Peyer's patch (tissue), 4 donors: Measurements from ENCODE around the gene C1orf87. TPM values are rescaled to one million over a fixed set of nuclear protein-coding genes. Genes with fewer than 3 reads are reported as not detected.

Source experiments
- DNase-seq, 3 donors: peaks; one replicate each; pipeline ENCODE4 v3.0.0-alpha.2; 2017 to 2019
- H3K27ac ChIP-seq, 4 donors: fragments of 200-600 bp; sonication (generic); one replicate each; pipeline ENCODE4 v1.5.1; 2016 to 2019
- H3K27me3 ChIP-seq, 2 donors: fragments of 200-600 bp; sonication (generic); one replicate each; pipeline ENCODE4 v1.5.1; 2019
- H3K36me3 ChIP-seq, 3 donors: fragments of 200-600 bp; sonication (generic); one replicate each; pipeline ENCODE4 v1.5.1; 2016 to 2019
- H3K4me1 ChIP-seq, 4 donors: fragments of 200-600 bp; sonication (generic); one replicate each; pipeline ENCODE4 v1.5.1; 2016 to 2019
- H3K4me3 ChIP-seq, 4 donors: fragments of 200-600 bp; sonication (generic); 1 replicate in 3 of 4; 2 replicates in 1 of 4; pipeline ENCODE4 v1.5.1; 2016 to 2019; ENCODE audit warnings: mild to moderate bottlenecking in 1 of 4
- H3K9me3 ChIP-seq, 4 donors: fragments of 200-600 bp; sonication (generic); one replicate each; pipeline ENCODE4 v1.5.1; 2016 to 2019; ENCODE audit warnings: mild to moderate bottlenecking in 1 of 4
- POLR2A ChIP-seq, 2 donors: fragments of 450-650 bp; IDR thresholded peaks; one replicate each; pipeline ENCODE4 v1.5.1; 2017; ENCODE audit warnings: antibody characterized with exemption in 2 of 2, mild to moderate bottlenecking in 2 of 2, moderate library complexity in 2 of 2
- total RNA-seq, 4 donors: library from RNA; depleted of rRNA; stranded (reverse); fragments of >200 nt; gene quantifications; one replicate each; pipeline ENCODE4 v1.1.0, GENCODE V29; 2016
- TF ChIP-seq, protein P1 (sequence below), 6 experiments: fragments of 450-650 bp in 4 of 6; fragments of 200-600 bp in 2 of 6; sonication (generic) in 1 of 6; IDR thresholded peaks; one replicate each; pipeline ENCODE4 v1.5.1; 2017 to 2019; ENCODE audit warnings: antibody characterized with exemption in 6 of 6, mild to moderate bottlenecking in 3 of 6, moderate library complexity in 1 of 6

C1orf87 gene
- total RNA-seq, 4 donors from 2014 or later: not detected

DNA sequence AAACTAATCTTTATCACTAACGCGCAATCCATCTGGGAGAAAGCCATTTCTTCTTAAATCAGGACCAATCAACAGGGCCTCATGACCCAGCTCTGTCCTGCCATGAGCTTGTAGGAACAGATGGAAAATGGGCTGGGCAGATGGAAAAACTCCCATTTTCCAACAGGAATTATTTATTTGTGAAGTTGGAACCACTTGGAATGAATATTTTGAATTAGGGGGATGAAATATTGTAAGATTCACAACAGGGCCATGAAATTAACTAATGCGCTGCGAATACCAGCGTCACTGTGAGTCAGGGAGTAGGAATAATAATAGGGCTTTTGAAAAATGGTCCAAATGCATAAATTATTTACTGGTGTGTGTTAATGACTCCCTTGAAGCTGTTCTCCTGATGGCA is 93.9 kb downstream of the C1orf87 start:
- H3K27me3 ChIP-seq: no peaks in the 10 kb centered on the region
- DNase-seq: no peak
- no peaks in the 10 kb centered on the region for H3K9me3 ChIP-seq
- no peak for TF ChIP-seq POLR2A (IDR thresholded peaks at IDR 0.05)
- TF ChIP-seq, protein P1, sequence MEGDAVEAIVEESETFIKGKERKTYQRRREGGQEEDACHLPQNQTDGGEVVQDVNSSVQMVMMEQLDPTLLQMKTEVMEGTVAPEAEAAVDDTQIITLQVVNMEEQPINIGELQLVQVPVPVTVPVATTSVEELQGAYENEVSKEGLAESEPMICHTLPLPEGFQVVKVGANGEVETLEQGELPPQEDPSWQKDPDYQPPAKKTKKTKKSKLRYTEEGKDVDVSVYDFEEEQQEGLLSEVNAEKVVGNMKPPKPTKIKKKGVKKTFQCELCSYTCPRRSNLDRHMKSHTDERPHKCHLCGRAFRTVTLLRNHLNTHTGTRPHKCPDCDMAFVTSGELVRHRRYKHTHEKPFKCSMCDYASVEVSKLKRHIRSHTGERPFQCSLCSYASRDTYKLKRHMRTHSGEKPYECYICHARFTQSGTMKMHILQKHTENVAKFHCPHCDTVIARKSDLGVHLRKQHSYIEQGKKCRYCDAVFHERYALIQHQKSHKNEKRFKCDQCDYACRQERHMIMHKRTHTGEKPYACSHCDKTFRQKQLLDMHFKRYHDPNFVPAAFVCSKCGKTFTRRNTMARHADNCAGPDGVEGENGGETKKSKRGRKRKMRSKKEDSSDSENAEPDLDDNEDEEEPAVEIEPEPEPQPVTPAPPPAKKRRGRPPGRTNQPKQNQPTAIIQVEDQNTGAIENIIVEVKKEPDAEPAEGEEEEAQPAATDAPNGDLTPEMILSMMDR (IDR thresholded peaks at IDR 0.05): no peak
- peak overlapping the region in 1 of 4 donors; percentile 12 for H3K27ac ChIP-seq
- no peaks in the 10 kb centered on the region for H3K4me1 ChIP-seq
- no peak overlapping the region for H3K4me3 ChIP-seq
- no peaks in the 10 kb centered on the region for H3K36me3 ChIP-seq

DNA sequence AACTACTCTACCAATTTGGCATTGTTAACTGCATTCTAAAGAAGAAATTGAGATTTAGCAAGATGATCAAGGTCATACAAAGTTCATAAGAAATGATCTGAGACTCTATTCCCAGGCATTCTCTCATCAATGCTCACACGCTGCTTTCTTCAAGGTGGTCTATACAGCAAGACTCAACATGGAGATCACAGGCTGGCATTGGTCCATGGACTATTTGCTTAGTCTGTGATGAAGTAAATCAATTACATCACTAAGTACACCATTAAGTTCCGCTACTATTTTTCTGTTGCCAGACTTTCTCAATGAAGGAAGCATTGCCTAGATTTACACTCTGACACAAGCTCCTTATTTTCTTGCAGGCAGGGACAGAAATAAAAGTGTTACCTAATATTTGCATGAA is 95.1 kb downstream of the C1orf87 start:
- Histone ChIP-seq H3K27me3 (no peaks in the 10 kb centered on the region), H3K27ac (peak overlapping the region in 1 of 4 donors; percentile 26), H3K4me3 (no peak overlapping the region), H3K36me3 (no peaks in the 10 kb centered on the region), H3K4me1 (no peaks in the 10 kb centered on the region), H3K9me3 (no peaks in the 10 kb centered on the region)
- TF ChIP-seq, protein P1 (IDR thresholded peaks at IDR 0.05): no peak
- no peak for TF ChIP-seq POLR2A (IDR thresholded peaks at IDR 0.05)
- DNase-seq: no peak

DNA sequence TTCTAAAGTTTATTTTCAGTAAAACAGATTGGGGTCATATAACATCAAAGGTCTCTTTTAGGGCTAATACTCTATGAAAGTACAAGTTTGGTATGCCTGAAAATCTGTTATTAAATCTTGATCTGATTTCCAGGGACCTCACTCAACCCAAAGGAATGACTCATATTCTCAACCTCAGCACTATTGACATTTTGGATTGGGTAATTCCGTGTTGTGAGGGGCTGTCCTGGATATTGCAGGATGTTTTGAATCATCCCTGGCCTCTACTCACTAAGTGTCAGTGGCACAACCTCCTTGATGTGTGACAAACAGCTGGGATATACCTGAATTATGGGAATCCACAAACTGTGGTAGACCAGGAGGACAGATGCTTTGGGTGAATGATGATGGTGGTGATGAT is 95.5 kb downstream of the C1orf87 start:
- Histone ChIP-seq H3K4me3 (no peak overlapping the region), H3K9me3 (no peaks in the 10 kb centered on the region), H3K4me1 (no peaks in the 10 kb centered on the region), H3K27me3 (no peaks in the 10 kb centered on the region), H3K27ac (peak overlapping the region in 1 of 4 donors; percentile 26), H3K36me3 (no peaks in the 10 kb centered on the region)
- TF ChIP-seq, protein P1 (IDR thresholded peaks at IDR 0.05): no peak
- TF ChIP-seq POLR2A (IDR thresholded peaks at IDR 0.05): no peak
- no peak for DNase-seq

DNA sequence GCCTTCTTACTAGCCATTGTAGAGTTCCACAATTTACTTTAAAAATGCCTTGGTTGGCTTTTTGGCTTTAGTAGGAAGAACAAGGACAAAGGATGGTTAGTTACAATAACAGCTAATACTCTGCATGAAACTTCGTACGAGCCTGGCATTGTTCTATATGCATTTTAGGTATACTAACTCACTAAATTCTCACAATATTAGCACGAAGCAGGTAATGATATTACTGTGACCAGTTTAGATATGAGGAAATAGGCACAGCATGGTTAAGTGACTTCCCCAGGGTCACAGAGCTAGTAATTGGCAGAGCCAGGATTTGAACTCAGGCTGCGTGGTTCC is 96.5 kb downstream of the C1orf87 start:
- Histone ChIP-seq H3K9me3 (no peaks in the 10 kb centered on the region), H3K27ac (no peak overlapping the region), H3K27me3 (no peaks in the 10 kb centered on the region), H3K36me3 (no peaks in the 10 kb centered on the region), H3K4me1 (no peaks in the 10 kb centered on the region), H3K4me3 (no peak overlapping the region)
- DNase-seq: no peak
- TF ChIP-seq, protein P1 (IDR thresholded peaks at IDR 0.05): no peak
- no peak for TF ChIP-seq POLR2A (IDR thresholded peaks at IDR 0.05)

DNA sequence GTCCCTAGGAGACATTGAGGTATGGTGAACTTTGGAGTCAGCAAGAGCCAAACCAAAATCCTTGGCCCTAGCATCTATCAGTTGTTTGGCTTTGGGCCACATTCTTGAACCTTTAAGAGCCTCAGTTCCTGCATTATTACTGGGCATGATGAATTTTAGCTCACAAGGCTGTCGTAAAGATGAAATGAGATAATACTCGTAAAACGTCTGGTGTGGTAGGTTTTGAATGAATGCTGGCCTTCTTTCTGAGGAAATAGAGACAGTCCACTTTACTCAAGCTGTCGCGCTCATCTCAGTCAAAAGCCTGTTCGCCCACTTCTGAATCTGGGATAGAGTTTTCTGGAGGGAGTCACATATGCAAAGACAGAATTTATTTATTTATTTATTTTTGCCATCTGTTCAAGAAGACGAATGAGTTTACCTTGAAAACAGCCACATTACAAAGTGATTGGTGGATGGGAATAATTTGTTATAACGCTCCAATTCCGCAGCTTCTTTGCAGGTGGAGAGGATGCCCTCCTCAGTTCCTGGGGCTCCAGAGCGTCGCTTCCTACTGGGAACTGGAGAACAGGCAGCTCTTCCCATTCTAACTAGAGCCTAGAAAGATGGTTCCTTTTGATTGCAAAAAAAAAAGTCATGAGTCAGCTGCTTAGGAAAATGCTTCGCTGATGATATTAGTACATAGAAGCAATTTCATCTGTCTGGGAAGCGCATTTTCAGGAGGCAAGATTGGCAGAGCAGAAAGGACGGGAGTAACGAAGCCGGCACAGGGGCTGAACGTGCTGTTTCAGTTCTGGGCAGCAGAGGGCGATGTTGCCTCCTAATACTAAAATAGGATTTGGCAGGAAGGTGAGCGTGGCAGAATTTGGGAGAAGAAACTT is 97.1 kb downstream of the C1orf87 start:
- no peak overlapping the region for H3K27ac ChIP-seq
- H3K4me1 ChIP-seq: no peaks in the 10 kb centered on the region
- TF ChIP-seq, protein P1 (IDR thresholded peaks at IDR 0.05): peak; percentile 34 to 81 (median 64)
- TF ChIP-seq POLR2A (IDR thresholded peaks at IDR 0.05): no peak
- H3K36me3 ChIP-seq: no peaks in the 10 kb centered on the region
- H3K27me3 ChIP-seq: no peaks in the 10 kb centered on the region
- H3K9me3 ChIP-seq: no peaks in the 10 kb centered on the region
- peak; percentile 22 to 82 (median 65) for DNase-seq
- H3K4me3 ChIP-seq: no peak overlapping the region
